OCI-LY7 (cell line): ENCODE measurements around the gene CHRM5. TPM values are rescaled to one million over a fixed set of nuclear protein-coding genes. Genes with fewer than 3 reads are reported as not detected.
"Not testable (repeated sequence)": the region's sequence is repeated elsewhere in the genome, so short reads cannot be mapped to it uniquely, and the experiment has no call there.

ENCODE experiments used
- BruUV-seq: library from RNA; stranded (reverse); fragments of 400-500 nt; replicated peaks from 2 replicates; lab custom pipeline; 2021; lab: Mats Ljungman, UMichigan
- CTCF ChIA-PET: fragments of 300-600 bp; sonication (Branson Sonifier 250); formaldehyde crosslinking; loops from one replicate; lab custom pipeline; 2022; ENCODE audit warnings: antibody characterized with exemption; ENCODE audit not compliant: unreplicated experiment; lab: Charles Lee
- POLR2A ChIA-PET: fragments of 300-600 bp; sonication (Branson Sonifier 250); formaldehyde crosslinking; loops from one replicate; lab custom pipeline; 2022; ENCODE audit warnings: antibody characterized with exemption; lab: Charles Lee
- DNase-seq: peaks from one replicate; pipeline ENCODE4 v3.0.0-alpha.2; 2015; ENCODE audit warnings: low spot score
- H2AFZ ChIP-seq: fragments of 200-600 bp; sonication (generic), shearing (Covaris generic); 2 replicates; pipeline ENCODE4 v1.6.1; 2014; ENCODE audit warnings: mild to moderate bottlenecking, antibody characterized with exemption, low read length, moderate library complexity
- H3K27ac ChIP-seq: fragments of 200-600 bp; sonication (generic); 2 replicates; pipeline ENCODE4 v1.5.1; 2014; ENCODE audit warnings: mixed run types, low read depth, mild to moderate bottlenecking, moderate library complexity, low read length, inconsistent platforms; ENCODE audit not compliant: poor library complexity, severe bottlenecking
- H3K36me3 ChIP-seq: fragments of 200-600 bp; sonication (generic); 2 replicates; pipeline ENCODE4 v1.6.1; 2014; ENCODE audit warnings: mild to moderate bottlenecking, antibody characterized with exemption, low read length, moderate library complexity, mixed read lengths; ENCODE audit not compliant: insufficient read depth
- H3K4me1 ChIP-seq: fragments of 200-600 bp; sonication (generic); 2 replicates; pipeline ENCODE4 v1.5.1; 2014; ENCODE audit warnings: mild to moderate bottlenecking, low read length; ENCODE audit not compliant: insufficient read depth, poor library complexity, severe bottlenecking
- H3K4me2 ChIP-seq: fragments of 200-600 bp; sonication (generic); 2 replicates; pipeline ENCODE4 v1.6.1; 2014; ENCODE audit warnings: mild to moderate bottlenecking, low read length
- H3K4me3 ChIP-seq: fragments of 200-600 bp; sonication (generic); 2 replicates; pipeline ENCODE4 v1.5.1; 2014; ENCODE audit warnings: mild to moderate bottlenecking, low read depth, low read length; ENCODE audit not compliant: poor library complexity, severe bottlenecking
- H3K79me2 ChIP-seq: fragments of 200-600 bp; sonication (generic); 2 replicates; pipeline ENCODE4 v1.6.1; 2016; ENCODE audit warnings: low read depth, mild to moderate bottlenecking, low read length, moderate library complexity, mixed read lengths; ENCODE audit not compliant: insufficient read depth
- H3K9me2 ChIP-seq: fragments of 200-600 bp; sonication (generic); 2 replicates; pipeline ENCODE4 v1.6.1; 2016; ENCODE audit warnings: mild to moderate bottlenecking, low read length, mixed read lengths; ENCODE audit not compliant: insufficient read depth
- H3K9me3 ChIP-seq: fragments of 200-600 bp; sonication (generic); 2 replicates; pipeline ENCODE4 v1.6.1; 2014; ENCODE audit warnings: mild to moderate bottlenecking, mixed run types, low read length, mixed read lengths
- H4K20me1 ChIP-seq: fragments of 200-600 bp; sonication (generic); 2 replicates; pipeline ENCODE4 v1.6.1; 2014; ENCODE audit warnings: mild to moderate bottlenecking, antibody characterized with exemption, low read length, moderate library complexity, mixed read lengths; ENCODE audit not compliant: insufficient read depth
- CTCF ChIP-seq: fragments of 200-600 bp; sonication (generic); conservative IDR thresholded peaks from 2 replicates; pipeline ENCODE4 v1.5.1; 2014; ENCODE audit warnings: mild to moderate bottlenecking, antibody characterized with exemption, low read length, moderate library complexity, mixed read lengths
- EZH2phosphoT487 ChIP-seq: fragments of 200-600 bp; sonication (generic); IDR thresholded peaks from 2 replicates; pipeline ENCODE4 v1.6.1; 2018; ENCODE audit warnings: low read depth, borderline replicate concordance, mild to moderate bottlenecking, mixed run types, antibody characterized with exemption, low read length, moderate library complexity, mixed read lengths
- intact Hi-C: fragments of 100-400 bp; cut with micrococcal nuclease; formaldehyde crosslinking; loops from one replicate; pipeline ENCODE4 v1.10.0; 2022; ENCODE audit not compliant: unreplicated experiment
- total RNA-seq, 2 experiments: library from RNA; depleted of rRNA in 1 of 2; stranded (reverse); fragments of >200 nt in 1 of 2; shearing (Covaris generic) in 1 of 2; gene quantifications; 2 replicates each; pipeline ENCODE4 v1.2.3, GENCODE V29; 2014 to 2022

The CHRM5 gene
- total RNA-seq, 2 experiments from 2014 or later, result not detected

GRCh38 chr15:33994005-33994615 is 25.8 kb downstream of the CHRM5 start:
- peak; percentile 39 for DNase-seq
- no peaks in the 10 kb centered on the region for H3K79me2 ChIP-seq
- peak; percentile 73 for TF ChIP-seq CTCF
- TF ChIP-seq EZH2phosphoT487, result no peak
- no peak overlapping the region for H2AFZ ChIP-seq
- POLR2A ChIA-PET, result interaction anchor here (0.7 kb wide), 1 partner anchor 884 kb away, joined by 4 read pairs; no protein-coding TSS in a partner anchor
- no peaks in the 10 kb centered on the region for H3K36me3 ChIP-seq
- H3K9me3 ChIP-seq, result no peaks in the 10 kb centered on the region
- H3K27ac ChIP-seq, result no peak overlapping the region
- no peaks in the 10 kb centered on the region for H3K9me2 ChIP-seq
- no peaks in the 10 kb centered on the region for H4K20me1 ChIP-seq
- intact Hi-C loops, result loop anchor here (10.0 kb wide), 1 partner anchor 259 kb away; no protein-coding TSS in a partner anchor
- BruUV-seq, result no TSS peak
- no peak overlapping the region for H3K4me3 ChIP-seq
- H3K4me2 ChIP-seq, result no peak overlapping the region
- CTCF ChIA-PET, result interaction anchor here (0.6 kb wide), 1 partner anchor 256 kb away, joined by 3 read pairs; no protein-coding TSS in a partner anchor
- H3K4me1 ChIP-seq, result no peaks in the 10 kb centered on the region

- H3K9me2 ChIP-seq, H4K20me1 ChIP-seq, H3K79me2 ChIP-seq, DNase-seq, H3K36me3 ChIP-seq, H3K4me2 ChIP-seq, H3K9me3 ChIP-seq, H3K4me1 ChIP-seq, H3K27ac ChIP-seq, BruUV-seq, H2AFZ ChIP-seq, CTCF ChIA-PET, POLR2A ChIA-PET, H3K4me3 ChIP-seq: not testable (repeated sequence)
- intact Hi-C loops, result loop anchor here (10.0 kb wide), 1 partner anchor 261 kb away; no protein-coding TSS in a partner anchor
These were observed 27.4 kb downstream of the CHRM5 start for GRCh38 chr15:33995666-33996065.

- Histone ChIP-seq H3K9me2 (no peaks in the 10 kb centered on the region), H3K4me3 (no peak overlapping the region), H3K36me3 (no peaks in the 10 kb centered on the region), H3K9me3 (no peaks in the 10 kb centered on the region), H3K4me1 (no peaks in the 10 kb centered on the region), H2AFZ (no peak overlapping the region), H3K27ac (no peak overlapping the region), H3K79me2 (no peaks in the 10 kb centered on the region), H3K4me2 (no peak overlapping the region), H4K20me1 (no peaks in the 10 kb centered on the region)
- DNase-seq, result no peak
- BruUV-seq, result no TSS peak
- CTCF ChIA-PET, result no interaction called here
- TF ChIP-seq CTCF, result no peak
- no peak for TF ChIP-seq EZH2phosphoT487
- POLR2A ChIA-PET, result interaction anchor here (0.7 kb wide), 1 partner anchor 13 kb away, joined by 3 read pairs; no protein-coding TSS in a partner anchor
- intact Hi-C loops, result no loop called here
These were observed 33.2 kb downstream of the CHRM5 start for GRCh38 chr15:34001536-34001935.
